K562 (cell line): Measurements from ENCODE around the gene RCSD1. TPM values are rescaled to one million over a fixed set of nuclear protein-coding genes. Genes with fewer than 3 reads are reported as not detected.

Experiments
- CHD4 ChIP-seq: fragments of 200-600 bp; sonication (generic); IDR thresholded peaks from 3 replicates; pipeline ENCODE4 v1.6.1; 2012; ENCODE audit warnings: low read depth, mild to moderate bottlenecking, mixed read lengths, low read length, inconsistent platforms; ENCODE audit not compliant: insufficient read depth, insufficient replicate concordance, poor library complexity, severe bottlenecking
- CTBP1 ChIP-seq: fragments of 450-650 bp; IDR thresholded peaks from 2 replicates; pipeline ENCODE4 v1.6.1; 2016; ENCODE audit warnings: borderline replicate concordance
- EP400 ChIP-seq: fragments of 450-650 bp; IDR thresholded peaks from 2 replicates; pipeline ENCODE4 v1.6.1; 2017; ENCODE audit warnings: antibody characterized with exemption, mild to moderate bottlenecking, moderate library complexity
- ESRRA ChIP-seq: fragments of 450-650 bp; IDR thresholded peaks from 2 replicates; pipeline ENCODE4 v1.6.1; 2014; ENCODE audit warnings: low read depth, mild to moderate bottlenecking, moderate library complexity, borderline replicate concordance
- GTF2E2 ChIP-seq: fragments of 200-800 bp; sonication (Bioruptor generic); IDR thresholded peaks from 2 replicates; pipeline ENCODE4 v1.6.1; 2016; ENCODE audit warnings: missing genetic modification characterization, missing compliant biosample characterization
- LARP7 ChIP-seq: fragments of 450-650 bp; IDR thresholded peaks from 2 replicates; pipeline ENCODE4 v1.6.1; 2016
- MAX ChIP-seq: sonication (generic); formaldehyde crosslinking; IDR thresholded peaks from 2 replicates; pipeline ENCODE4 v1.9.0; 2022; ENCODE audit warnings: mild to moderate bottlenecking, missing genetic modification reagents
- NRF1 ChIP-seq, 2 experiments: fragments of 450-650 bp; IDR thresholded peaks in 1 of 2; conservative IDR thresholded peaks in 1 of 2; 2 replicates each; pipeline ENCODE4 v1.6.1; 2014; ENCODE audit warnings: mild to moderate bottlenecking in 2 of 2
- PCBP1 ChIP-seq: fragments of 200-400 bp; formaldehyde crosslinking; IDR thresholded peaks from 2 replicates; pipeline ENCODE4 v1.6.1; 2018; ENCODE audit warnings: mild to moderate bottlenecking, low read depth, low read length; ENCODE audit not compliant: poor library complexity, severe bottlenecking
- POLR2AphosphoS5 ChIP-seq: IDR thresholded peaks from 2 replicates; pipeline ENCODE4 v1.6.1; 2011; ENCODE audit warnings: mild to moderate bottlenecking, low read depth, low read length, moderate library complexity; ENCODE audit not compliant: control insufficient read depth, insufficient read depth
- POLR2B ChIP-seq: fragments of 450-650 bp; IDR thresholded peaks from 2 replicates; pipeline ENCODE4 v1.6.1; 2018; ENCODE audit warnings: low read depth; ENCODE audit not compliant: partially characterized antibody
- SIX5 ChIP-seq, 2 experiments: IDR thresholded peaks; 2 replicates each; pipeline ENCODE4 v1.6.1; 2011; ENCODE audit warnings: low read length in 2 of 2, borderline replicate concordance in 1 of 2, low read depth in 1 of 2, mild to moderate bottlenecking in 1 of 2, moderate library complexity in 1 of 2; ENCODE audit not compliant: insufficient read depth in 1 of 2
- SMARCB1 ChIP-seq: IDR thresholded peaks from 2 replicates; pipeline ENCODE4 v1.6.1; 2011; ENCODE audit warnings: improper control_type of control experiment, low read depth; ENCODE audit not compliant: insufficient read length
- TBP ChIP-seq: optimal IDR thresholded peaks from 2 replicates; pipeline ENCODE3; 2011; ENCODE audit warnings: low read depth, low read length, improper control_type of control experiment
- ZBTB40 ChIP-seq, 2 experiments: fragments of 450-650 bp in 1 of 2; sonication (generic) in 1 of 2; formaldehyde crosslinking in 1 of 2; IDR thresholded peaks; 2 replicates each; pipeline versions ENCODE4 v1.7.1 to v1.9.0; 2016 to 2022; ENCODE audit warnings: inconsistent platforms in 1 of 2, mild to moderate bottlenecking in 1 of 2, missing genetic modification reagents in 1 of 2
- ZBTB7A ChIP-seq: IDR thresholded peaks from 2 replicates; pipeline ENCODE4 v1.6.1; 2011; ENCODE audit warnings: low read depth, mild to moderate bottlenecking, low read length, moderate library complexity, borderline replicate concordance; ENCODE audit not compliant: control insufficient read depth
- ZNF217 ChIP-seq: sonication (generic); formaldehyde crosslinking; IDR thresholded peaks from 2 replicates; pipeline ENCODE4 v1.8.0; 2022; ENCODE audit warnings: mild to moderate bottlenecking, missing genetic modification reagents
- ZNF444 ChIP-seq: fragments of 250-450 bp; sonication (Bioruptor Pico); IDR thresholded peaks from 2 replicates; pipeline ENCODE4 v1.4.0; 2020; ENCODE audit warnings: mild to moderate bottlenecking, moderate library complexity
- polyA plus RNA-seq, 8 experiments: library from polyadenylated mRNA; depleted of rRNA in 4 of 8; stranded (reverse) in 5 of 8; unstranded in 3 of 8; fragments of >200 nt; fragmentation: Nextera tagmentation in 2 of 8; fragmentation: Illumina TruSeq in 1 of 8; extraction: Ambion mirVana in 2 of 8; extraction: Trizol in 1 of 8; gene quantifications; 2 replicates each; pipeline versions ENCODE4 v1.2.1 to v1.2.3, GENCODE V29; 2011 to 2014; ENCODE audit warnings: inconsistent platforms in 1 of 8, missing spikeins in 1 of 8
- total RNA-seq, 7 experiments: library from RNA; depleted of rRNA in 6 of 7; stranded (reverse); fragments of >200 nt in 6 of 7; fragmentation: Illumina TruSeq in 2 of 7; extraction: Trizol in 2 of 7; gene quantifications; 2 replicates each; pipeline versions ENCODE4 v1.2.1 to v1.2.3, GENCODE V29; 2011 to 2021; ENCODE audit warnings: low replicate concordance in 1 of 7

The RCSD1 gene
- total and polyA plus RNA-seq, 9 of the 15 experiments (the other 6 are each of a cell fraction or from before 2014, with no cell fraction given): 7.8 to 69.8 (median 45.3) TPM

GRCh38 chr1:167635156-167635648 lies 5.2 kb downstream of the RCSD1 start (continued):
- TF ChIP-seq PCBP1: no peak
- TF ChIP-seq MAX (CRISPR knock-in tag): peak; percentile 61
- no peak for TF ChIP-seq ZNF217 (CRISPR knock-in tag)
- peak; percentile 18; the same call in 1 of the 2 replicates for TF ChIP-seq ZBTB40 (IDR thresholded peaks at IDR 0.05)
- TF ChIP-seq ZBTB40 (CRISPR knock-in tag; IDR thresholded peaks at IDR 0.05): no peak
- peak; percentile 38 to 49; a peak in 2 of 4 replicates for TF ChIP-seq NRF1 (conservative IDR thresholded peaks at IDR 0.05 in 1 of 2, IDR thresholded peaks at IDR 0.05 in 1 of 2)
- peak; percentile 60; the same call in 1 of the 2 replicates for TF ChIP-seq POLR2AphosphoS5
- TF ChIP-seq ZBTB7A: peak; percentile 70; the same call in 1 of the 2 replicates
- no peak for TF ChIP-seq GTF2E2
- peak; percentile 85 for TF ChIP-seq CTBP1
- TF ChIP-seq POLR2B: peak; percentile 44
- TF ChIP-seq ESRRA: peak; percentile 46; the same call in 1 of the 2 replicates
- no peak for TF ChIP-seq SIX5 (IDR thresholded peaks at IDR 0.05; ENCODE audit: borderline replicate concordance in 1 of 2, insufficient read depth in 1 of 2, low read depth in 1 of 2, low read length in 2 of 2)
- TF ChIP-seq EP400: peak; percentile 68; the same call in 1 of the 2 replicates
- TF ChIP-seq ZNF444 (CRISPR knock-in tag): no peak
- TF ChIP-seq CHD4: peak; percentile 54
- TF ChIP-seq LARP7: no peak
- TF ChIP-seq SMARCB1: peak; percentile 9
- TF ChIP-seq TBP: peak; percentile 53
